Right lobe of liver (tissue), 4 donors: ENCODE measurements around the gene HOXB7.

Source experiments
- CTCF ChIP-seq, 4 donors: fragments of 200-600 bp in 3 of 4; fragments of 450-650 bp in 1 of 4; IDR thresholded peaks; one replicate each; pipeline versions ENCODE4 v1.5.1 to v1.8.0; 2016 to 2022; ENCODE audit warnings: antibody characterized with exemption in 4 of 4, mild to moderate bottlenecking in 2 of 4
- POLR2A ChIP-seq: fragments of 450-650 bp; IDR thresholded peaks from one replicate; pipeline ENCODE4 v1.6.1; 2017; ENCODE audit warnings: antibody characterized with exemption, mild to moderate bottlenecking
- donor health status: DM: no; HTN: no; CAD: no.
- donor health status: DM: no; HTN: no; CAD: no.
- donor health status: DM: no; HTN: yes; CAD: no.

- TF ChIP-seq CTCF (IDR thresholded peaks at IDR 0.05) (no peak), POLR2A (no peak)
These were observed 12.8 kb downstream of the HOXB7 start for GRCh38 chr17:48597778-48598631.
